ENCODE measurements around the gene CD44.
"Not testable (repeated sequence)": the region's sequence is repeated elsewhere in the genome, so short reads cannot be mapped to it uniquely, and the experiment has no call there.

CD44 gene

DNA sequence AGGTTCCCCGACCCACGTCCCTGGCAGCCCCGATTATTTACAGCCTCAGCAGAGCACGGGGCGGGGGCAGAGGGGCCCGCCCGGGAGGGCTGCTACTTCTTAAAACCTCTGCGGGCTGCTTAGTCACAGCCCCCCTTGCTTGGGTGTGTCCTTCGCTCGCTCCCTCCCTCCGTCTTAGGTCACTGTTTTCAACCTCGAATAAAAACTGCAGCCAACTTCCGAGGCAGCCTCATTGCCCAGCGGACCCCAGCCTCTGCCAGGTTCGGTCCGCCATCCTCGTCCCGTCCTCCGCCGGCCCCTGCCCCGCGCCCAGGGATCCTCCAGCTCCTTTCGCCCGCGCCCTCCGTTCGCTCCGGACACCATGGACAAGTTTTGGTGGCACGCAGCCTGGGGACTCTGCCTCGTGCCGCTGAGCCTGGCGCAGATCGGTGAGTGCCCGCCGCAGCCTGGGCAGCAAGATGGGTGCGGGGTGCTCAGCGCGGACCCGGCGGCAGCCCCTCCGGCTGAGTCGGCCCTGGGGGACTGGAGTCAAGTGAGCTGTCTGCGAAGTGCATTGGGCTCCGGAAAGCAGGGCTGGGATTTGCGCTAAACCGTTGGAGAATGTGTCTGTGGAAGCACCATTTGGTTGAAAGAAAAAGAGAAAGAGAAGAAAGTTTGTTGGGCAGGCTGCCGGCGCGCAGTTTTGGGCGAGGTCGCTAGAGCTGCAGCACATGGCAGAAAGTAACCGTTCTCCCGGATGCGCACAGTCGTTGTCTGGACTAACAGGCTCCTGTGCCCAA, at the start of gene CD44:
Gene CD44 (plus strand): TSS at position 229 of the 779 bp plus-strand sequence. CDS start 133 bp downstream, at position 362.
- no peak for DNase-seq (ENCODE audit: low read depth, low spot score)

DNA sequence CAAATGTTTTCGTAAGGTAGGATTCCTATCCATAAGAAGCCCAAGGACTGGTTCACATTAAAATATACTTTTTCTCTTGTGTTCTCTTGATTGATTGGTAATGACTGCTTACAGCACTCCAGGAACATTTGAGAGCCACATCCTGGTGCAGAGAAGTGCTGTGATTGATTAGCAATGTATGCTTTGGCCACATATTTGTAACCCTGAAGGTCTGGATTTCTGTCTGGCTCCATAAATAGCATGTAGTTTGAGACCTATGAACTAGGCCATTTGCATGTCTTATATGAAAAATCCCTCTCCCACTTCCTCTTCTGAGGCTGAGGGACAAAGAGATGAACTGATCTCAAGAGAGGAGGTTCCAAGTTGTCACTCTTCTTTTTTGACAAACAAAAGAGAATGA, 49.3 kb upstream of the CD44 start:
- no peak for DNase-seq (ENCODE audit: low read depth, low spot score)

DNA sequence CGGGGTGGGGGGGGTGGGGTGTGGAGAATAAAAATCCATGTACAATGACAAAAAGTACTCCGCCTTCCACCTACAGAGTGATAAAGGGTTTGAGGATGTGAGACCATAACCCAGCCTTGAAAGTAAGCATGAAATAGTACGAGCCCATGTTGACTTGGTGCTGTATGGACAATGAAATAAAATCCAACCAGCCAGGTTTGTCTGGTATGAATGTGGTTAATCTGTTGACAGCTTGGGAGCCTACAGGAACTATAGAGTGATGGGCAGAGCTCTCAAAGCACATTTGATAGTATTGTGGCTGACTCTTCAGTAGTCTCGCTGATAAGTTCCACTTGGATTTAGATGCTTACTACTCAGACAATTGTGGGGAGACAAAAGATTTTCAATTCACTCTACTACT, 48.8 kb upstream of the CD44 start:
- DNase-seq (ENCODE audit: low read depth, low spot score), result no peak

DNA sequence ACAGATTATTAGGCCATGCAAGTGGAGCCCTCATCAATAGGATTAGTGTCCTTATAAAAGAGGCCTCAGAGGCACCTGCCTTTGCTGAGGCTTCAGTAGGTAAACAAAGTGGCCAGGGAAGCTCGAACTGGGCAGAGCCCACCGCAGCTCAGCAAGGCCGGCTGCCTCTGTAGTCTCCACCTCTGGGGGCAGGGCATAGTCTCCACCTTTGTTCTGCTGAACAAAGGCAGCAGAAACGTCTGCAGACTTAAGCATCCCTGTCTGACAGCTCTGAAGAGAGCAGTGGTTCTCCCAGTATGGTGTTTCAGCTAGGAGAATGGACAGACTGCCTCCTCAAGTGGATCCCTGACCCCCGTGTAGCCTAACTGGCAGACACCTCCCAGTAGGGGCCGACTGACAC, 48.0 kb upstream of the CD44 start:
- DNase-seq (ENCODE audit: low read depth, low spot score), result not testable (repeated sequence)

DNA sequence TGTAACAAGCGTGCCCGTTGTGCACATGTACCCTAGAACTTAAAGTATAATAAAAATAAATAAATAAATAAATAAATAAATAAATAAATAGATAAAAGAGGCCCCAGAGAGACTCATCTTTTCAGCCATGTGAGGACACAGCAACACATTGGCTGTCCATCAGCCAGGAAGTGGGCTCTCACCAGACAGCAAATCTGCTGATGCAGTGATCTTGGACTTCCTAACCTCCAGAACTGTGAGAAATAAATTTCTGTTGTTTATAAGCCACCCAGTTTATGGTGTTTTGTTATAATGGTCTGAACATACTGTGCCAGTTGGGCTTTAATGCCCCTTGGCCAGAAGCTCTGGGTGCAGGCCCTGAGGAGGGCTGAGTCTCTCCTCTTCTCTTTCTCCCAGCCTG, 42.2 kb upstream of the CD44 start:
- DNase-seq (ENCODE audit: low read depth, low spot score), result no peak

DNA sequence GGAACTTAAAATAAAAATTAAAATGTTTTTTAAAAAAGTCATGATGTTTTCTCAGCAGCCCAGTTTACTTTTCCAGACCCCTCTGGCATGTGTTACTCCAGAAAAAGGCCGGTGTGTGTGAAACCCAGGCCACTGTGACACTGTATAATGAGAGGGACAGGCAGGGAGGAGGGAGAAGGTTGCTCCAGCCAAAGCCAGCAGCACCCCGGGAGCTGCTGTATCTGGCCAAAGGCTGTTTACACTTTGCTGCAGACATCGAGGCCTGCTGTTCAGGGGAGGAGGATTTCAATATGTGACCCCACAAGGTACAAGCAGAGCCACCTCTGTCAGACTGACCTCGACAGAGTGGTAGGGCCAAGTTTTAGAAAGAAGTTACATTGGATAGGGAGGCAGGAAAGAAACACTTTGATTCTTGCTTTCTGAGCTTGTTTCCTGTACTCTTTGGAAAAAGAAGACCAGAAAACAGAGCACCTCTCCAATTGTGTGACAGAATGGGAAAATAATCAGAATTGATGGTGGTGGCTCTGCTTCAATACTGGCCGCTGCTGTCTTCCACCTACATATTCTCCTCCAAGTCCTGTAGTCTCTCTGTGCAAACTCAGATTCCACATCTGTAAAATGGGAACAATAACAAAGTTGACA, 41.0 kb upstream of the CD44 start:
- no peak for DNase-seq (ENCODE audit: low read depth, low spot score)

DNA sequence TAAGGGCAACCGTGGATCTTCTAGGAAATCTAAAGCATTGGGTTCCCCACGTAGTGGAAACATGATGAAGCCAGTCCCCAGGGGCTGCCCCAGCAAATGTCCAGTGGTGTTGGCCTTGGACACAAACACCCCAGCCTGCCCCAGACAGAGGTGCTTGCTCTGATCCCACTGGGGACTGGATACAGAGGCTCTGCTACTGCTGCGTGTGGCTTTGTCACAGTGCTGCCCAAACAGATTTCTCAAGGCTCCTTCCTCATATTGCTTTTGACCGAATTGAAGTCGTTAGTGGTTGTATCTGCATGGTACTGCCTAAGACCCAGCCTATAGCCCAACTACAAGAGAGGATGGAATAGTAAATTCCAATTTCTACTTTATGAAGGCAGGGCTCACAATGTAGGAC, 40.1 kb upstream of the CD44 start:
- no peak for DNase-seq (ENCODE audit: low read depth, low spot score)

DNA sequence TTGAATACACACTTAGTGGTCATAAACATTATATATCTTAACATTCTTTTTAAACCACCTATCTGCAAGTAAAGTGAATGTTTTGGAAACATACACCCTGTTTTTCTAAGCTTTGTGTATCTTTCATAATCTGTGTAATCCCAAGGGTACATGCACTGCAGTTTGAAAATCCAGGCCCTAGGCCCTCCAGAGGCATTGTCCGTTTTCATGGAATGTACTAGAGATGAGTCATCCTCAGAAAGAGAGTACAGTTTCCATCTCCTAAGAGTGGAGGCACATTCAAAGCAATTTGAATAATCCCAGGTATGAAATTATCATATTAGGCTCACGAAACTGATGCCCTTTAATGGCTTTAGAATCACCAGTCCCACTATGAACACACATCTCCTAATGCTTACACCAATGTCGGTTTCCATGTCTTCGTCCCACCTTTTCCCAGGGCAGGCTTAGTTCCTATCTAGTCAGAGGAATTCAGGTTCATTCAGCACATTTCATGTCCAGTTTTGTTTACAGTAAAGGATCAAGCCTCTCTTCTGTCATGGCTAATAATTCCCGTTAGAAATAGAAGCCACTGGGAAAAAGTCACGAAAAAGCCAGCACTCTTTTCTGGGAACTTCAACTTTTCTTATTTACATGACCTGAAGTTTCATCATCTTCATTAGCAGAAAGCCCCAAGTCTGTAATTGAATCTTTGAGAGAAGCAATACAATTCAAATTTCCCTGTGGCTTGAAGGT, 39.5 kb upstream of the CD44 start:
- DNase-seq (ENCODE audit: low read depth, low spot score), result peak; percentile 60

DNA sequence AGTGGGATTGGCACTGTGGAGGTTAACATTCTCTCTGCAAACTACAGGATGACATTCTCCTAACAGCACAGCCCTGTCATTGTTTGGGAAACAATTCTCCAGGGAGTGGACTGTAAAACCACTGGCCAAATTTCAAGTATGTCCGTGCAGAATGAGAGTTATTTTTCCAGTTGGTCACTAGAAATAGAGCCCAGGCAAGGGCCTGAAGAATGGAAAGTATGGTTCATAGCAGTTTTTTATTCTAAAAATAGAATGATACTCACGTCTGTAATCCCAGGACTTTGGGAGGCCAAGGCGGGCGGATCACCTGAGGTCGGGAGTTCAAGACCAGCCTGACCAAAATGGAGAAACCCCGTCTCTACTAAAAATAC, 39.0 kb upstream of the CD44 start:
- DNase-seq (ENCODE audit: low read depth, low spot score), result no peak

DNA sequence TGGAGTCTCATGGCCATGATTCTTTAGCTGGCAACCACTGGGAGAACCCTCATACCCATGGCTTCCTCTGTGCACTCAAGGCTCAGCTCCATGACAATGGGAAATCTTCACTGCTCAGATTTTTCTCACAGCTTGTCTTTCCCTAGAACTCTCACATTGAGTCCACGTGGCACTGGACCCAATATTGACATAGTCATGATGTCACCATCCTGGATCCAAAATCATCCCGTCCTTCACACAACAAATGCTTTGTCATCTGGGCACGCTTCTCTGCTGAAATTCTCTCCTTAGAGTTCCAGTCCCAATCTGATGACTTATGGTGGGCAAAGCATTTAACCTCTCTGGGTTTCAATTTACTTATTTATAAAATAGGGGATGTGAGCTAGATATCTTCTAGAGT, 37.7 kb upstream of the CD44 start:
- no peak for DNase-seq (ENCODE audit: low read depth, low spot score)

DNA sequence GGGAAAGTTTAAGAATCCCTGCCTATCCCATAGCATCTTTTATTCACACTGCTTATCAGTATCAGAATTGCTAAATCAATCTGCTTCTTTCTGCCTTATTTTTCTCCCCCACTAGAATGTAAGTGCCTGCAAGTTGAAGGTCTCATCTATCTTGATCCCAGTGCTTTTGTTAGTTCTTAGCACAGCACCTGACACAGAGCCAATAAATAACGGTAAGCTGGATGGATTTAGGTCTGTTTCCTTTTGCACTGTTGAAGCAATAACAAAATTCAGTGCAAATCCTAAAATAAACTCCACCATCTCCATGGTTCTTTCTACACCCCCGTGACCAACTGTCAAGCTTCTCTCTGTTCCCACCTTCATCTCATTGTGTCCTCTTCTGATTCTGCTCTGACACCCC, 36.7 kb upstream of the CD44 start:
- DNase-seq (ENCODE audit: low read depth, low spot score), result no peak

DNA sequence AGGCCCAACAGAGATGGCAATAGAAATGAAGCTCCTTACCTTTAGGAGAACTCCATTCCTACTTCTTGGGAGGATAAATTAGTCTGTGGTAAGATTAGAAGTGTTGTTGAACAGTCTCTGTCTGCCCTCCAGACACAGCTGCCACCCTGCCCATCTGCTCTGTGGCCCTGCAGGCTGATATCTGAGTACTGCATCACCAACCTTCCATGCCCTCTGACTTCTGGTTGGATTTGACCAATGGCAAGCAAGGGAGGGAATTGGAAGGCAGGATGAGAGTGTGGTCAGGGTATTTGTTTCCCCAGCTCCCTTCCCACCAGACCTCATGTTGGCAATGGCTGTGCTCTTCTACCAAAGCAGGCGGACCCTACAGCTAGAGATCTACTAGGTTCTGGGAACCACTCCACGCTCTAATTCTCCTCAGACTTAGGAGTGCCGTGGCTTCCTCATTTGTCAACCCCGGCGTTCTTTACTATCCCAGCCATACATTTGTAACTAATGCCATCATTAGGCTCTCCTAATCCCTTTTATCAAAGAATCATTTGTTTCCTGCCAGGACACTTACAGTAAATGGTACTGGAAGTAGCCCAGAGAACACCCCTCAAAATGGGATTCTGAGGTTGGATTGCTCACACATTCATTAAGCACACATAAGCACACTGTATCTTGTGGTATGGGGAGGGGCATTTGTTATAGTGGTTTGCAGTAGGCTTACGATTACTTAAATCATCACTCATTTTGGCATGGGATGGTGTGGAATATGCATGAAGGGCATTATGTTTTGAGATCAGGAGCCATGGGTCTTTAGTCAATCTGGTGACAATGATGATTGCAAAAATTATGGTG, 35.4 kb upstream of the CD44 start:
- no peak for DNase-seq (ENCODE audit: low read depth, low spot score)

DNA sequence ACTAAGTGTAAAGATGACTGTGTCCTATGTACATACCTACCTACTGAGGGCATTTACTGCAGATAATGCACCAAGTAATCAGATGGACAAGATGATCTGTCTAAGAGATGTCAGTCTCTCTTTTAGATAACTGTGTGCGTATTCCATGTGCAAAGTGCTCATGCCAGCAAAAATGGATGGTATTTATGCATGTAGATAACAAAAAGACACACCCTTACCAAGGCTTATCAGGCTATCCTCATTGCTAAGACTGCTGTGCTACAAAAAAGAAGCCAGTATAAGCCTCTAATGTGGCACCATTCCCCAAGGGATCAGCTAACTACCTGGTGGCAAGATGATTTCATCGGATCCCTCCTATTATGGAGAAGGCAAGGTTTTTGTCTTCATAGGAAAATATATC, 34.3 kb upstream of the CD44 start:
- no peak for DNase-seq (ENCODE audit: low read depth, low spot score)

DNA sequence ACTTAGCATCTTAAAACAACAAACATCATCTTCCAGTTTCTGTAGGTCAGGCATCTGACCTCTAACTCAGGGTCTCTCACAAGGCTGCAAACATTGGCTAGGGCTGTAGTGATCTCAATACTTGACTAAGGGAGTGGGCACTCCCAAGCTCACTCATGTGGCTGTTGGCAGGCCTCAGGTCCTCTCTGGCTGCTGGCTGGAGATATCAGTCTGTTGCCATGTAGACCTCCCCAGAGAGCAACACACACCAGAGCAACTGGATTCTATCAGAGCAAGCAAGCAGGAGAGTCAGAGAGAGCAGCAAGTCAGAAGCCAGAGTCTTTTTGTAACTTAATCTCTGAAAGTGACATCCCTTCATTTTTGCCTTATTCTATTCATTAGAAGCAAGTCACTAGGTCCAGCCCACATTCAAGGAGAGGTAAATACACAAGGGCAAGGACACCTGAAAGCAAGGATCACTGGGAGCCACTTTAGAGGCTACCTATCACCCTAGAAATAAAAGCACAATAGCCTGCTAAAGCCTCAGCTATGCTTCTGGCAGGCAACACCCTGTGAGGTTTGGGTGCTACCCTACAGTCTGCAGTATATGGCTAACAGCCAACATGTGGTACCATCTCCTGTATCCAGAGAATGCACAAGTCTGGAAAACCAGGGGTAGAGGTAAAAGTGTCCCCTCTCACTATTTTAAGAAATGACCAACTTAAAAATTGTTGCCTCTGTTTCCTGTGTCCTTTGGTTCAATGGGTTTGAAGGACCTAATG, 33.5 kb upstream of the CD44 start:
- DNase-seq (ENCODE audit: low read depth, low spot score), result no peak

DNA sequence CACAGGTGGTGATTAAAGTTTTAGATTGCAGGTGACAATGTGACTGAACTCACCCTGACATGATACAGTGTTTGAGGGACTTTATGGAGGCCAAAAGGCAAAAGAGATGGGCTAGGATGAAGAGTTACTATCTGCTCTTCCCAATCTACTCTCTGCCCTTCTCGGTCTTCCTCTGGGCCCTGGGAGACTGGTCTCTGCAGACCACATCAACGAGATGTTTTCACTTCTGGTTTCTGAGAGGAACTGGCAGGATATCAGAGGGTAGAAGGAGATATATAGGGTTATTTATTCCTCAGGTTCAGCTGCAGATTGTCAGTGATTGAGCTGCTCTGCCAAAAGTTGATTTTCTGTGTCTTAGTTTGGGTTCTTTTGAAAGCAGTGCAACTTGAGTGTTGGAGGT, 32.4 kb upstream of the CD44 start:
- no peak for DNase-seq (ENCODE audit: low read depth, low spot score)

DNA sequence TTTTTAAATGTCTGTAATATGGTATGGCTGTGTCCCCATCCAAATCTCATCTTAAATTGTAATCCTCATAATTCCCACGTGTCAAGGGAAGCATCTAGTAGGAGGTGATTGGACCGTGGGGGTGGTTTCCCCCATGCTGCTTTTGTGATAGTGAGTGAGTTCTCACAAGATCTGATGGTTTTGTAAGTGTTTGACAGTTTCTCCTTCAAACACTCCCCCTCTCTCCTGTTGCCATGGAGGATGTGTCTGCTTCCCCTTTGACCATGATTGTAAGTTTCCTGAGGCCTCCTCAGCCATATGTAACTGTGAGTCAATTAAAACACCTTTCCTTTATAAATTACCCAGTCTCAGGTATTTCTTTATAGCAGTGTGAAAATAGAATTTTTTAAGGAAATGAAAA, 31.1 kb upstream of the CD44 start:
- DNase-seq (ENCODE audit: low read depth, low spot score), result no peak

DNA sequence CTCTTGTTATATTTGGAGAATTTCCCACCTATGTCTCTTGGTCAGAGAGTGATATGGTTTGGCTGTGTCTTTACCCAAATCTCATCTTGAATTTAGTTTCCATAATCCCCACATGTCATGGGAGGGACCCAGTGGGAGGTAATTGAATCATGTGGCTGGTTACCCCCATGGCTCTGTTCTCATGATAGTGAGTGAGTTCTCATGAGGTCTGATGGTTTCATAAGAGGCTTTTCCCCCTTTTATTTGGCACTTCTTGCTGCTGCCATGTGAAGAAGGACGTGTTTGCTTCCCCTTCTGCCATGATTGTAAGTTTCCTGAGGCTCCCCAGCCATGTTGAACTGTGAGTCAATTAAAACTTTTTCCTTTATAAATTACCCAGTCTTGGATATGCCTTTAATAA, 30.6 kb upstream of the CD44 start:
- DNase-seq (ENCODE audit: low read depth, low spot score), result not testable (repeated sequence)

DNA sequence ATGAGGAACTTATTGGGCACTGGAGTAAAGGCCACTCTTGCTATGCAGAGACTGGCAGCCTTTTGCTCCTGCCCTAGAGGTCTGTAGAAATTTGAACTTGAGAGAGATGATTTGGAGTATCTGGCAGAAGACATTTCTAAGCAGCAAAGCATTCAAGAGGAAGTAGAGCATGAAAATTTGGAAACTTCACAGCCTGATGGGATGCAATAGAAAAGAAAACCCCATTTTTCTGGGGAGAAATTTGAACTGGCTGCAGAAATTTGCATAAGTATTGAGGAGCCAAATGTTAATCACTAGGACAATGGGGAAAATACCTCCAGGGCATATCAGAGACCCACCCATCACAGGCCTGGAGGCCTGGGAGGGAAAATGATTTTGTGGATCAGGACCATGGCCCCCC, 29.9 kb upstream of the CD44 start:
- DNase-seq (ENCODE audit: low read depth, low spot score), result no peak

DNA sequence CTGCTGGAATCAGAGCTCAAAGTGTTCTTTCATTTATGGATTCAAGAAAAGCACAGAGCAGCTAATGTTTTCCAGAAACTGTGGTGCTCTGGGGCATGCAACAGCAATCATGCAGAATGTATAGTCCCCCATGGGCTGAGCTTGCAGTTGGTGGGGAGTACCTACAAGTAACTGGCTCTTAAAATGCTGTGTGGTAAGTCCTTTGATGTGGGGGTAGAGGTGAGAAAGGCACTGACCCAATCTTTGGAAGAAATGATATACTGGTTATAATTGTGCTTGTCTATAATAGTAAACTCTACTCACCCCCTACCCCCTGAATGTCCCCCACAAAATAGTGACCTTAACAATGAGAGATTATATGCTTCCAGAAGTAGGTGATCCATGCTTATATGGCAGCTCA, 29.1 kb upstream of the CD44 start:
- DNase-seq (ENCODE audit: low read depth, low spot score), result no peak

DNA sequence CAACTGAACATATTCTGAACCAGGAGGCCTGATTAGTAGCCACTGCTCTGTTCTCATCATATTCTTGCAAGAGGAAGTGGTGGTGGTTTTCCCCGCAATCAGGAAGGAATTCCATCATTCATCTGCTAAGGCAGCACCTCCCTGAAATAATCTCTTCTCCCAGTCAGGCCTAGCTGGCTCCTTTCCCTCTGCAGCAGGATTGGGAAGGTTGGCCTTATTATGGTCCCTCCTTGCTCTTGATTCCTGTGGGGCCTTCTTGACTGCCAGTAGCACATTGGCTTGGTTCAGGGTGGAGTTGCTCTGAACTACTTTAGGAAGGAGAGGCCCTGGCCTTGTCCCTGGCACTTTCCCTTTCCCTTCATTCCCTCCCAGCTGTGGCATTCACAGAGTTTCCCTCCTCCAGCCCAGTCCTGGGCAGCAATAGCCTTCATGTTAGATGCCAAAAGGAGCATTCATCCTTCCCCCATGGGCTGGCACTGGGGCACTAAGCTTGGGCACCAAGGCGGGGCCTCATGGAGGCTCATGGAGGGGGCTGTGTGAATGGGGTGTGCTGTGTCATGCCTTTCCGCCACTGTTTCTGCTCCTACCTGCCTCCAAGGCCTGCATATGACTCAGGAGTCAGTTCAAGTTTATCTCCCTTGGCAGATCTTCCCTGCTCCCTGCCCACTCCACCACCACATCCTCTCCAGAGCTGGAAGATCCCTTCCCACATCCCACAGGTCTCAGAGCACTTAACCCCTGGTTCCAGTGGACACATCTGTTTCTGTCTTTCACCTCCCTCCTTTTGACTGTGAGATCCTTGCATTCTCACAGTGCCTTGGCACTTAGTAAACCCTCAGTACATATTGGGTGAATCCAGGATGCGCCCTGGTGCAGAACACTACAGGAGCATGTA, 27.6 kb upstream of the CD44 start:
- DNase-seq (ENCODE audit: low read depth, low spot score), result no peak
